ENCODE results near the gene SLC30A1. TPM values are rescaled to one million over a fixed set of nuclear protein-coding genes. Genes with fewer than 3 reads are reported as not detected.

Gene SLC30A1
- total RNA-seq, 4 donors from 2014 or later, result 5.8 to 44.7 (median 34.9) TPM

GRCh38 chr1:211598514-211598913 lies 19.6 kb upstream of the SLC30A1 start:
- no peak for TF ChIP-seq POLR2A (IDR thresholded peaks at IDR 0.05)
- TF ChIP-seq, protein P1, sequence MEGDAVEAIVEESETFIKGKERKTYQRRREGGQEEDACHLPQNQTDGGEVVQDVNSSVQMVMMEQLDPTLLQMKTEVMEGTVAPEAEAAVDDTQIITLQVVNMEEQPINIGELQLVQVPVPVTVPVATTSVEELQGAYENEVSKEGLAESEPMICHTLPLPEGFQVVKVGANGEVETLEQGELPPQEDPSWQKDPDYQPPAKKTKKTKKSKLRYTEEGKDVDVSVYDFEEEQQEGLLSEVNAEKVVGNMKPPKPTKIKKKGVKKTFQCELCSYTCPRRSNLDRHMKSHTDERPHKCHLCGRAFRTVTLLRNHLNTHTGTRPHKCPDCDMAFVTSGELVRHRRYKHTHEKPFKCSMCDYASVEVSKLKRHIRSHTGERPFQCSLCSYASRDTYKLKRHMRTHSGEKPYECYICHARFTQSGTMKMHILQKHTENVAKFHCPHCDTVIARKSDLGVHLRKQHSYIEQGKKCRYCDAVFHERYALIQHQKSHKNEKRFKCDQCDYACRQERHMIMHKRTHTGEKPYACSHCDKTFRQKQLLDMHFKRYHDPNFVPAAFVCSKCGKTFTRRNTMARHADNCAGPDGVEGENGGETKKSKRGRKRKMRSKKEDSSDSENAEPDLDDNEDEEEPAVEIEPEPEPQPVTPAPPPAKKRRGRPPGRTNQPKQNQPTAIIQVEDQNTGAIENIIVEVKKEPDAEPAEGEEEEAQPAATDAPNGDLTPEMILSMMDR (IDR thresholded peaks at IDR 0.05), result no peak
- no peaks in the 10 kb centered on the region for H3K9me3 ChIP-seq
- no peak overlapping the region for H3K27ac ChIP-seq
- no peak for DNase-seq
- H3K27me3 ChIP-seq, result no peaks in the 10 kb centered on the region
- H3K4me3 ChIP-seq, result no peak overlapping the region
- H3K36me3 ChIP-seq, result no peaks in the 10 kb centered on the region
- peaks cover 0 to 9% (median 0%) of the 10 kb centered on the region in 4 donors for H3K4me1 ChIP-seq

DNA sequence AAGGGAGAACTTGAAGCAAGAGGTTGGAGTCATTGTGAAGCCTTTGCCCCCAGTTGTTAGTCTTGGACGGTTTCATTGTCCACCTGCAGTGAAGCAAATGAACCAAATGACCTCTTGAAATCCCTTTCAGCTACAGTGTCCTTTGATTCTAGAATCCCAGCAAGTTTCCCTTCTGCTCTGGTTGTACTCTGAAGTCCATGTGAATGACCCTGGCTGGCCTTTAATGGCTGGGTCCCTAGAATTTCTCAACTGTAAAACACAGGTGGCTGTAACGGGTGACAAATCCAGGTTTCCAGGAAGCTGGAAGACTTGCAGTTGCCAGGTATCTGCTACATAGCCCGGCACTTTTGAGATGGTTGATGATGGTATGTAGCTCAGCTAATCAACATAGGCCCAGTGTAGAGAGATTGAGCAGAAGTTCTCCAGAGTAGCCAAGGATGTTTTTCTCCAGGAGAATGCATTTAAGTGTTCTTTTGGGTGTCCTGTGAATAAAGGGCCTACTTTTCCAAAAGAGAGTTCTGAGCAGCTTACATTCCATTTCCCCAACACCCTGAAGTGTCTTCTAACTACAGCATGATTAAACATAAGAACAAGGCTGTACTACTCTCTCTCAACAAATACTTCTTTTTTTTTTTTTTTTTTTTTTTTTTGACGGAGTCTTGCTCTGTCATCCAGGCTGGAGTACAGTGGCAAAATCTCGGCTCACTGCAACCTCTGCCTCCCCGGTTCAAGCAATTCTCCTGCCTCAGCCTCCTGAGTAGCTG lies 17.6 kb upstream of the SLC30A1 start:
- Histone ChIP-seq H3K36me3 (no peaks in the 10 kb centered on the region), H3K9me3 (no peaks in the 10 kb centered on the region), H3K27ac (peak overlapping the region in 1 of 4 donors; percentile 21), H3K27me3 (no peaks in the 10 kb centered on the region), H3K4me1 (no peaks in the 10 kb centered on the region), H3K4me3 (no peak overlapping the region)
- TF ChIP-seq, protein P1 (IDR thresholded peaks at IDR 0.05), result no peak
- no peak for TF ChIP-seq POLR2A (IDR thresholded peaks at IDR 0.05)
- no peak for DNase-seq

- H3K36me3 ChIP-seq, result no peaks in the 10 kb centered on the region
- no peaks in the 10 kb centered on the region for H3K4me1 ChIP-seq
- H3K27me3 ChIP-seq, result no peaks in the 10 kb centered on the region
- TF ChIP-seq, protein P1 (IDR thresholded peaks at IDR 0.05), result no peak
- TF ChIP-seq POLR2A (IDR thresholded peaks at IDR 0.05), result no peak
- DNase-seq, result no peak
- H3K9me3 ChIP-seq, result no peaks in the 10 kb centered on the region
- no peak overlapping the region for H3K27ac ChIP-seq
- H3K4me3 ChIP-seq, result no peak overlapping the region
Measured at GRCh38 chr1:211595419-211595818, 16.5 kb upstream of the SLC30A1 start.

DNA sequence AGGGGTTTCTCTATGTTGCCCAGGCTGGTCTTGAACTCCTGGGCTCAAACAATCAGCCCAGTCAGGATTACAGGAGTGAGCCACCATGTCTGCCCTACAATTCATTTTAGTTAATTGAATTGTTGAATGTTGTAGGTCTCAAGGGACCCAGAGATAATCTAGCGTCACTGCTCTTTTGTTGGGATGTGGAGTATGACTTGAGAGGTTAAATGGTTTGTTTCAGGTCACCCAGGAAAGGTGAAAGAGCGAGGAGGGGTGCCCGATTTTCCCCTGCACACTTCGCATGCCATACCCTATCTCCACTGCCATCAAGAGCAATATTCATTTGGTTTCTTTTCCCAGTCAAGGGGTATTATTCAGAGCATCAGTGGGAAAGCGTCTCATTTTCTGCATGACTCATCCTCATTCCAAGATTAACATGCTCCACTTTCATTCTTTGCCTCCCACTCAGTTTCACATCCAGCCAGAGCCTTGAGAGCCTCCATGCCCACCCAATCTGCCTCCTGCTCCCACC lies 13.1 kb upstream of the SLC30A1 start:
- peak overlapping the region in 1 of 4 donors; percentile 18 for H3K27ac ChIP-seq
- no peak for DNase-seq
- TF ChIP-seq, protein P1 (IDR thresholded peaks at IDR 0.05), result no peak
- no peak for TF ChIP-seq POLR2A (IDR thresholded peaks at IDR 0.05)

DNA sequence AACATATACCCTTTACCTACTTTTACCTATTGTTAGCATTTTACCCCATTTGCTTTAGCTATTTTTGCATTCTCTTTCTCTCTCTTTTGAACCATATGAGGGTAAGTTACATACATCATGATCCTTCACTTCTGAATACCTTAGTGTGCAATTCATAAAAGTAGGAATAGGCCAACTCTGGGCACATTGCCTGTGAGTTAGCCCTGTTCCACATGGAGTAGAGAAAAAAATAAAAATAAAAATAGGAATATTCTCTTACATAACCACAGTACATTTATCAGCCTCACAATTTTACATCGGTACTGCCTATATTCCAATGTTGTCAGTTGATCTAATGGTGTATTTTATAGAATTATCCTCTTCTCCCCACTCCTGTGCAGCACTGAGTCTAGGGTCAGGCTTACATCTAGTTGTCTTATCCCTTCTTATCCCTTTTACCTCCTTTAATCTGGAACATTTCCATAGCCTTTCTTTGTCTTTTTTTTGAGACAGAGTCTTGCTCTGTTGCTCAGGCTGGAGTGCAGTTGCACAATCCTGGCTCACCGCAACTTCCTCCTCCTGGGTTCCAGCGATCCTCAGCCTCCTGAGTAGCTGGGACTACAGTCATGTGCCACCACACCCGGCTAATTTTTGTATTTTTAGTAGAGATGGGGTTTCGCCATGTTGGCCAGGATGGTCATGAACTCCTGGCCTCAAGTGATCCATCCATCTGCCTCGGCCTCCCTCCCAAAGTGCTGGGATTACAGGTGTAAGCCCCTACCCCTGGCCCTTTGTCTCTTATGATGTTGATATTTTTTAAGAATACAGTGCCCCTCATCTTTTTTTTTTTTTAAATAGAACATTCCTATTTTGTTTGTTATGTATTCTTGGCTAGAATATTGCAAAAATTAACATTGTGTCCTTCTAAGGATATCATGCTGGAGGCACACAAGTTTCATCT lies 11.1 kb upstream of the SLC30A1 start:
- no peak for TF ChIP-seq POLR2A (IDR thresholded peaks at IDR 0.05)
- TF ChIP-seq, protein P1 (IDR thresholded peaks at IDR 0.05), result no peak
- H3K27me3 ChIP-seq, result no peaks in the 10 kb centered on the region
- no peaks in the 10 kb centered on the region for H3K4me1 ChIP-seq
- DNase-seq, result peak in 2 of 3 donors; percentile 26 to 76
- H3K4me3 ChIP-seq, result no peak overlapping the region
- H3K36me3 ChIP-seq, result no peaks in the 10 kb centered on the region
- H3K9me3 ChIP-seq, result no peaks in the 10 kb centered on the region
- no peak overlapping the region for H3K27ac ChIP-seq

More for the DNA sequence above, 13.1 kb upstream of the SLC30A1 start:
- no peaks in the 10 kb centered on the region for H3K27me3 ChIP-seq
- no peak overlapping the region for H3K4me3 ChIP-seq
- H3K4me1 ChIP-seq, result no peaks in the 10 kb centered on the region
- no peaks in the 10 kb centered on the region for H3K9me3 ChIP-seq
- H3K36me3 ChIP-seq, result no peaks in the 10 kb centered on the region

Measured in Peyer's patch (tissue), 4 donors.